Mucosa of stomach (tissue), 1 donor: ENCODE measurements around the gene ANKMY1.

Experiments
- H3K27me3 ChIP-seq: one replicate; pipeline ENCODE4 v1.7.0; 2013; ENCODE audit warnings: mild to moderate bottlenecking, low read length; ENCODE audit not compliant: control insufficient read depth, insufficient read depth
- H3K36me3 ChIP-seq: one replicate; pipeline ENCODE4 v1.7.0; 2013; ENCODE audit warnings: low read length; ENCODE audit not compliant: control insufficient read depth, insufficient read depth
- H3K4me1 ChIP-seq: one replicate; pipeline ENCODE4 v1.7.0; 2013; ENCODE audit warnings: mild to moderate bottlenecking, low read length; ENCODE audit not compliant: control insufficient read depth, insufficient read depth
- H3K4me3 ChIP-seq: one replicate; pipeline ENCODE4 v1.7.0; 2013; ENCODE audit warnings: low read length
- H3K9ac ChIP-seq: one replicate; pipeline ENCODE4 v1.7.0; 2013; ENCODE audit warnings: mild to moderate bottlenecking, low read length, moderate library complexity
- H3K9me3 ChIP-seq: one replicate; pipeline ENCODE4 v1.7.0; 2013; ENCODE audit warnings: mild to moderate bottlenecking, low read length, moderate library complexity; ENCODE audit not compliant: control insufficient read depth
- donor health status: Pancreatic carcinoma.

ANKMY1 gene

GRCh38 chr2:240461471-240462072 is 96.2 kb downstream of the ANKMY1 start:
- peaks cover 20% of the 10 kb centered on the region for H3K4me1 ChIP-seq
- H3K4me3 ChIP-seq, result no peak overlapping the region
- peaks cover 6% of the 10 kb centered on the region for H3K27me3 ChIP-seq
- H3K9ac ChIP-seq, result no peak overlapping the region
- no peaks in the 10 kb centered on the region for H3K9me3 ChIP-seq
- no peaks in the 10 kb centered on the region for H3K36me3 ChIP-seq

DNA sequence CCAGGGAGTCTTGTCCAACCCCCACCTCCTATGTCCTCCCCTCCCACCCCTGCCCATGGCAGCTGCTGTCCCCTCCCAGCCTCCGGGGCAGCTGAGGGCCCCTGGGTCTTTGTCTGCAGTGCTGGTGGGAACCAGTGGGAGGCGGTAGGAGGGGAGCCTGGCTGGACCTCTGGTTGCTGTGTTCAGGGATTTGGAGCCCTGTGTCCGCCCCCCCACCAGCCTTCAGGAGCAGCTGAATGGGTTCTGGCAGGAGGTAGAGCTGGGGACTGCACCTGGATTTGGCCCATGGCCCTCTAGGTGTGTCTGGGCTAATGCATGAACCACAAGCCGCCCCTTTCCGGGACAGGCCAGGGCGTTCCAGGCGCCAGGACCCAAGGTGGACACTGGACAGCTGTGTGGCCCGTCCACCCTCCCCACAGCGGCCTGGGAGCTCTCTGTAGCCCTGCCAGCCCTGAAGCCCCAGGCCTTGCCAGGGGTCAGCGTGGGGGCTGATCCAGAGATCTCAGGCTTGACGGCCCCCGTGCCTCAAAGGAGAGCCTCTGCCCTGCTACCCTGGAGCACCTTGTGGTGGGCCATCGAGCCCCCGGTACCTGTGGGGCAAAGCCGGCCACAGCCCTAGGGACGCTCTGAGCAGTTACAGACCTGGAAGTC is 96.9 kb downstream of the ANKMY1 start:
- H3K27me3 ChIP-seq, result peaks cover 13% of the 10 kb centered on the region
- no peaks in the 10 kb centered on the region for H3K36me3 ChIP-seq
- H3K9me3 ChIP-seq, result no peaks in the 10 kb centered on the region
- H3K4me3 ChIP-seq, result no peak overlapping the region
- H3K4me1 ChIP-seq, result peaks cover 26% of the 10 kb centered on the region
- no peak overlapping the region for H3K9ac ChIP-seq

GRCh38 chr2:240460253-240460711 is 97.5 kb downstream of the ANKMY1 start:
- Histone ChIP-seq H3K9ac (no peak overlapping the region), H3K9me3 (no peaks in the 10 kb centered on the region), H3K4me1 (peaks cover 30% of the 10 kb centered on the region), H3K4me3 (no peak overlapping the region), H3K27me3 (peaks cover 19% of the 10 kb centered on the region), H3K36me3 (no peaks in the 10 kb centered on the region)

- H3K9ac ChIP-seq, result no peak overlapping the region
- H3K4me3 ChIP-seq, result no peak overlapping the region
- no peaks in the 10 kb centered on the region for H3K9me3 ChIP-seq
- H3K36me3 ChIP-seq, result no peaks in the 10 kb centered on the region
- peaks cover 32% of the 10 kb centered on the region for H3K4me1 ChIP-seq
- peaks cover 25% of the 10 kb centered on the region for H3K27me3 ChIP-seq
Observed at GRCh38 chr2:240459401-240460252, 98.2 kb downstream of the ANKMY1 start.

DNA sequence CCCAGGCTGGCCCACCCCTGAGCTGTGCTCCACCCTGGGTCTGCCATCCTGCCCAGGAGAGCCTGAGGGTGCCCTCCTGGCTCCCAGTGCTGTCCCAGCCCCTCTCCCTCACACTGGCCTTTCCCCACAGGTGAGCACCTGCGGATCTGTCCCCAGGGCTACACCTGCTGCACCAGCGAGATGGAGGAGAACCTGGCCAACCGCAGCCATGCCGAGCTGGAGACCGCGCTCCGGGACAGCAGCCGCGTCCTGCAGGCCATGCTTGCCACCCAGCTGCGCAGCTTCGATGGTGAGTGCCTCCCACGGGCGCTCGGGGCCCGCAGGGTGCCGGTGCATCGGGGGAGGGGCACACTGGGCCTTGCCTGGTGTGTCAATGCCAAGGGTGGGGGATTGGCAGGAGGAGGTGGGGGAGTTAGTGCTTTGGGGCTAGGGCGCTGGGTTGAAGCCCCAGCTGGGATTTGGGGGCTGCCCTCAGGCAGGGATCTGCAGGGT is 98.8 kb downstream of the ANKMY1 start:
- Histone ChIP-seq H3K4me1 (peaks cover 32% of the 10 kb centered on the region), H3K36me3 (no peaks in the 10 kb centered on the region), H3K4me3 (no peak overlapping the region), H3K9me3 (no peaks in the 10 kb centered on the region), H3K9ac (no peak overlapping the region), H3K27me3 (peaks cover 32% of the 10 kb centered on the region)

DNA sequence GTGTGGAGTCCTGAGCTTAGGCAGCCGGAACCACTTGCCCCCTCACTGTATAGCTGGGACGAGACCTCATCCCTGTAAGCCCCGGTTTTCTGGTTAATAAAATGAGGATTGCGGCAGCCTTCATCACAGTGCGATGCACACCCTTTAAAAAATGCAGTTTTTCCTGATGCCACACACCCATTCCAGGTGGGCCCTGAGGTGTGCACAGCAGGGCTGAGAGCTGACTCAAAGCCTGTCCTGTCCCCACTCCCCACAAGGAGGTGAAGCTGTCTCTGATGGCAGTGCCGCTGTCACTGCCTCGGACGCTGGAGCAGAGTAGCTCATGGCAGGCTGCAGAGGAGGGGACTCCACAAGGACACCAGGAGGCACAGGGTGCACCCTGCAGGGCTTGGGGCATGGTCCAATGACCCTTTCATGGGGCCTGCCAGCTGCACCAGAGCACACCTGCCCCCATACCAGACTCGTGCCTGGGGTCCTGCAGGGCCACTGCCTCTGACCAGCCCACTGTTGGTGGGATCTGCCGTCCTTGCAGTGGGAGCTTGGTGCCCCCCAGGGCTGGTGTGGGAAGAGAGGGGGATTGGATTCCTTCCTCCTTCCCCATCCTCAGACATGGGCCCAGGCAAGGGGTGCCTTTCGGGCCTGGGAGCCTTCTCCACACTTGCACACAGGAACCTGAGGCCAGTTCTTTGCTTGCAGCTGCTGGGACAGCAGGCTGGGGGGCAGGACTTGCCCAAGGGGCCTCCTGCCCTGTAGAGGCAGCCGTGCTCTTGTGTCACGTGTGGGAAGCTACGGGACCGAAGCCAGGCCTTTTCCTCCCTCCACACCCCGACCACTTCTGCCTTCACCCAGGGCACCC is 99.5 kb downstream of the ANKMY1 start:
- Histone ChIP-seq H3K27me3 (peaks cover 36% of the 10 kb centered on the region), H3K9me3 (no peaks in the 10 kb centered on the region), H3K9ac (no peak overlapping the region), H3K4me3 (no peak overlapping the region), H3K4me1 (peaks cover 32% of the 10 kb centered on the region), H3K36me3 (no peaks in the 10 kb centered on the region)

GRCh38 chr2:240457223-240458043 is 100.4 kb downstream of the ANKMY1 start:
- Histone ChIP-seq H3K4me3 (no peak overlapping the region), H3K27me3 (peaks cover 36% of the 10 kb centered on the region), H3K4me1 (peaks cover 32% of the 10 kb centered on the region), H3K36me3 (no peaks in the 10 kb centered on the region), H3K9ac (no peak overlapping the region), H3K9me3 (no peaks in the 10 kb centered on the region)

DNA sequence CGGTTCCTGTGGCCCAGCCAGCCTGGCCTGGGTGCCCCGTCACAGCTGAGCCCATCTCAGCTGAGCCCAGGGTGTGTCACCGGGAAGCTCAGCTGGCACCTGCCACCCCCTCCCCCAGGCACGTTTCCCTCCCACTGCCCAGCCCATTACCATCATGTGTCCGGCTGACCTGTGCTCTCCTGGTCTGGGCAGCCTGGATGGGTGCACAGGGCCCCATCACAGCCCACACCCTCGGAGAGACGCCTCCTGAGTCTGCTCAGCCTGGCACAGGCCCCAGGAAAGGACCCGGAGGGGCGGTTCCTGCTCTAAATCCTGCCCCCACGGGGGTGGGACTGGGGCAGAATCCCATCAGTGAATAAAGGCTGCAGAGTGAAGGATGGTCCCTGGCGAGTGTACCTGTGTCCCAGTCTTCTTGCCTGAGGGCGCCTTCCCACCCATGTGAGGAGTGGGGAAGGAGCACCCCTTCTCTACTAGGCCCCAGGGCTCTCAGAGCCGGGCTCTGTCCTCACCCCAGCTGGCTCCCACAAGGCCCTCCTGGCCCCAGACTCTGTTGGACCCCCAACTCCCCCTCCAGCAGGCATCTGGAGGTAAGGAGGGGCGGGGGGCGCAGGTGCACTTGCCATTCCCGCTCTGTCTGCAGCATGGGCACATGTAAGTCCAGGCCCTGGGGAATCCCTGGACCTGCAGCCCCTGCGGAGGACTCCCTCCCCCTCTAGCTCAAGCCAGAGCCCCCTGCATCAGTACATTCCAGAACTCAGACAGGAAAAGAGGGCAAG is 101.2 kb downstream of the ANKMY1 start:
- H3K4me3 ChIP-seq, result no peak overlapping the region
- H3K4me1 ChIP-seq, result peaks cover 40% of the 10 kb centered on the region
- H3K9ac ChIP-seq, result no peak overlapping the region
- H3K27me3 ChIP-seq, result peaks cover 44% of the 10 kb centered on the region
- no peaks in the 10 kb centered on the region for H3K36me3 ChIP-seq
- no peaks in the 10 kb centered on the region for H3K9me3 ChIP-seq

DNA sequence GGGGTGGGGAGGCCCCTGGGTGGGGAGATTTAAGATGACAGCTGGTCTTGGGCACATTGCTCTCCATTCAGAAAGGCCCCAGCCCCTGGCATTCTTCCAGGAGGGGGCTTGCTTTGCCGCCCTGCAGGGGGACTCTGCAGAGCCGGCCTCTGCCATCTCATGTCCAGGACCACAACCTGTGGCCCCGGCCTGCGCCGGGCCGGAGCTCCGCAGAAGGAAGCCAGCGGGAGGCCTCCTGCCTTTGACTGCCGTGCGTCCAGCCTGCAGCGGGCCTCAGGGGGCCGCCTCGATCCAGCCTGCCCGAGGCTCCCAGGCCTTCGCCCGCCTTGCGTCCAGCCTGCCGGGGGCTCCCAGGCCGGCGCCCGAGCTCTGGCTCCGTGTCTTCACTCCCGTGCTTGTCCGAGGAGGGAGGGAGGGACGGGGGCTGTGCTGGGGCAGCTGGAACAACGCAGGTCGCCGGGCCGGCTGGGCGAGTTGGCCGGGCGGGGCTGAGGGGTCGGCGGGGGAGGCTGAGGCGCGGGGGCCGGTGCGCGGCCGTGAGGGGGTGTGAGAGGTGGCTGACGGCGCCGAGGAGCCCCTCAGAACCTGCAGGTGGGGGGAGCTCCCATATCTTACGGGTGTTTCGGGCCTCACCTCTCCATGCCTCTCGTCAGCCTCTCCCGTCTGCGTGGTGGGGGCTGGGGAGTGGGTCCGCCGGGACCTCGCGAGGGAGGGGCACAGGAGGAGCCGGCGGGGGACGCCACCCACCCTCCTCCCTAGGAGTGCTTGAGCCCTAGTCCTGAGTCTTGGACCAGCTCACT is 101.9 kb downstream of the ANKMY1 start:
- Histone ChIP-seq H3K4me3 (no peak overlapping the region), H3K9me3 (no peaks in the 10 kb centered on the region), H3K36me3 (no peaks in the 10 kb centered on the region), H3K9ac (no peak overlapping the region), H3K27me3 (peaks cover 49% of the 10 kb centered on the region), H3K4me1 (peaks cover 41% of the 10 kb centered on the region)

- no peak overlapping the region for H3K4me3 ChIP-seq
- no peak overlapping the region for H3K9ac ChIP-seq
- no peaks in the 10 kb centered on the region for H3K36me3 ChIP-seq
- peaks cover 45% of the 10 kb centered on the region for H3K4me1 ChIP-seq
- H3K27me3 ChIP-seq, result peaks cover 51% of the 10 kb centered on the region
- H3K9me3 ChIP-seq, result no peaks in the 10 kb centered on the region
Observed at GRCh38 chr2:240455272-240455646, 102.5 kb downstream of the ANKMY1 start.
